22Rv1 (cell line): ENCODE data around the gene MAP3K21.

ENCODE experiments used
- CTCF ChIP-seq: fragments of 450-650 bp; IDR thresholded peaks from 2 replicates; pipeline ENCODE4 v1.5.1; 2017; ENCODE audit warnings: mild to moderate bottlenecking
- ZFX ChIP-seq: fragments of 450-650 bp; IDR thresholded peaks from 2 replicates; pipeline ENCODE4 v1.6.1; 2017; ENCODE audit warnings: antibody characterized with exemption, borderline replicate concordance

- no peak for TF ChIP-seq CTCF
- TF ChIP-seq ZFX: no peak
These were observed 31.6 kb upstream of the MAP3K21 start for GRCh38 chr1:233295975-233296322.
